ENCODE data around the gene SH3GLB1. TPM values are rescaled to one million over a fixed set of nuclear protein-coding genes. Genes with fewer than 3 reads are reported as not detected.

The SH3GLB1 gene
- total RNA-seq, 1 experiment from 2014 or later = 36.6 TPM

GRCh38 chr1:86757272-86757984 lies 53.1 kb downstream of the SH3GLB1 start:
- Histone ChIP-seq H4K8ac (replicated peaks; ENCODE audit: insufficient read length, low read depth, low read length) (no peak overlapping the region), H2BK120ac (ENCODE audit: low read depth, low read length, poor library complexity, severe bottlenecking) (no peak overlapping the region), H3T11ph (ENCODE audit: low read length) (no peak overlapping the region), H3K9me3 (ENCODE audit: control insufficient read depth, low read depth, low read length) (no peaks in the 10 kb centered on the region), H2BK20ac (ENCODE audit: low read depth, low read length, poor library complexity, severe bottlenecking) (no peak overlapping the region), H3K56ac (ENCODE audit: insufficient read length, low read depth, low read length) (no peak overlapping the region), H2AFZ (ENCODE audit: low read length) (no peak overlapping the region), H3K4me2 (ENCODE audit: insufficient read depth, insufficient read length, low read length) (no peak overlapping the region), H3K79me2 (ENCODE audit: insufficient read depth, low read length) (no peaks in the 10 kb centered on the region), H4K5ac (ENCODE audit: insufficient read length, low read depth, low read length) (no peak overlapping the region), H3K4ac (ENCODE audit: low read depth, low read length) (no peak overlapping the region), H3K23ac (ENCODE audit: insufficient read length, low read depth, low read length) (no peak overlapping the region), H3K27me3 (ENCODE audit: insufficient read depth, low read length) (no peaks in the 10 kb centered on the region), H3K9ac (ENCODE audit: extremely low read depth, insufficient read length, low read length) (no peak overlapping the region), H3K27ac (ENCODE audit: insufficient read length, low read depth, low read length) (no peak overlapping the region), H3K23me2 (ENCODE audit: insufficient read length, low read depth, low read length, poor library complexity, severe bottlenecking) (no peaks in the 10 kb centered on the region), H2BK15ac (ENCODE audit: low read depth, low read length) (no peak overlapping the region), H3K79me1 (ENCODE audit: insufficient read depth, low read depth, low read length, poor library complexity, severe bottlenecking) (no peaks in the 10 kb centered on the region), H3K4me1 (ENCODE audit: insufficient read depth, low read length) (peaks cover 5% of the 10 kb centered on the region; the same call in 1 of the 2 replicates), H3K18ac (ENCODE audit: insufficient read length, low read depth, low read length) (no peak overlapping the region), H4K20me1 (ENCODE audit: control insufficient read depth, insufficient read depth, insufficient read length) (no peaks in the 10 kb centered on the region), H2AK5ac (ENCODE audit: insufficient read length, low read length) (no peak overlapping the region), H2BK5ac (ENCODE audit: insufficient read length, low read length) (no peak overlapping the region), H4K91ac (ENCODE audit: insufficient read length, low read depth, low read length) (no peak overlapping the region), H2BK12ac (ENCODE audit: insufficient read length, low read depth, low read length) (no peak overlapping the region), H3K14ac (ENCODE audit: insufficient read depth, low read length) (no peak overlapping the region)
- Mint-ChIP-seq H3K27ac (no peak overlapping the region), H3K36me3 (ENCODE audit: insufficient read depth in 1 of 3, low read depth in 3 of 3) (no peaks in the 10 kb centered on the region), H3K4me1 (peaks cover 19 to 20% of the 10 kb centered on the region in 2 experiments), H3K4me3 (no peak overlapping the region), H3K27me3 (ENCODE audit: low read depth) (peaks cover 3% of the 10 kb centered on the region), H3K9me3 (no peaks in the 10 kb centered on the region)
- WGBS (ENCODE audit: extremely low coverage, insufficient read length, low lambda C conversion rate) = no CpG with 5 or more reads among the region's 14 CpGs
- no peak for DNase-seq
- TF ChIP-seq CTCF (conservative IDR thresholded peaks at IDR 0.05) = no peak

All from H9 (cell line).